Stimulated activated naive CD4-positive, alpha-beta T cell (primary cell): ENCODE measurements around the gene YIF1A.
A peak's percentile ranks its signal among the peaks of the same experiment; 100 is the strongest.

Experiments used
- DNase-seq, 6 experiments: peaks; one replicate each; lab custom pipeline; 2025; lab: John Stamatoyannopoulos, UW

Gene YIF1A

GRCh38 chr11:66288671-66289547 is at the start of gene YIF1A:
Gene YIF1A (minus strand): TSS chr11:66289143. CDS start chr11:66288985, 158 bp downstream.
- peak; percentile 92 to 99 (median 98) for DNase-seq

GRCh38 chr11:66337103-66337899 is 48.4 kb upstream of the YIF1A start:
- no peak for DNase-seq

- DNase-seq = peak in 1 of 6 experiments; percentile 24
Measured at GRCh38 chr11:66336234-66337102, 47.5 kb upstream of the YIF1A start, which contains the start of gene RIN1. Gene RIN1 (minus strand): TSS chr11:66336434. CDS start chr11:66336402, 32 bp downstream.

GRCh38 chr11:66335531-66336233 is 46.7 kb upstream of the YIF1A start:
- peak in 1 of 6 experiments; percentile 18 for DNase-seq

GRCh38 chr11:66334605-66335442 is 45.9 kb upstream of the YIF1A start:
- DNase-seq = no peak

GRCh38 chr11:66333896-66334604 is 45.1 kb upstream of the YIF1A start:
- DNase-seq = no peak

- no peak for DNase-seq
Measured at GRCh38 chr11:66333220-66333877, 44.4 kb upstream of the YIF1A start.

- no peak for DNase-seq
Measured at GRCh38 chr11:66332371-66333219, 43.7 kb upstream of the YIF1A start.

GRCh38 chr11:66331542-66332370 is 42.8 kb upstream of the YIF1A start:
- no peak for DNase-seq

- DNase-seq = no peak
Measured at GRCh38 chr11:66330931-66331330, 42.0 kb upstream of the YIF1A start.

GRCh38 chr11:66329165-66329673 is 40.3 kb upstream of the YIF1A start:
- DNase-seq = no peak

GRCh38 chr11:66328302-66329144 is 39.6 kb upstream of the YIF1A start:
- DNase-seq = peak; percentile 63 to 87 (median 77)

- no peak for DNase-seq
Measured at GRCh38 chr11:66328031-66328301, 39.0 kb upstream of the YIF1A start.

GRCh38 chr11:66327171-66328030 is 38.5 kb upstream of the YIF1A start:
- no peak for DNase-seq
